PFSK-1 (cell line): Measurements from ENCODE around the gene SNORC.

Source experiments
- FOXP2 ChIP-seq: optimal IDR thresholded peaks from 2 replicates; pipeline ENCODE3; 2011; ENCODE audit warnings: borderline replicate concordance, control low read depth, inconsistent platforms; ENCODE audit not compliant: insufficient read depth; ENCODE audit errors: extremely low read length, extremely low read depth
- POLR2AphosphoS5 ChIP-seq: IDR thresholded peaks from 2 replicates; pipeline ENCODE4 v1.6.1; 2012; ENCODE audit warnings: low read depth, mild to moderate bottlenecking, control low read depth, low read length, moderate library complexity
- SIN3A ChIP-seq: IDR thresholded peaks from 2 replicates; pipeline ENCODE4 v1.6.1; 2012; ENCODE audit warnings: mild to moderate bottlenecking, low read length, moderate library complexity, borderline replicate concordance; ENCODE audit not compliant: insufficient read depth
- TAF1 ChIP-seq: IDR thresholded peaks from 2 replicates; pipeline ENCODE4 v1.6.1; 2012; ENCODE audit warnings: low read length, control low read depth, borderline replicate concordance; ENCODE audit not compliant: insufficient read depth
- TF ChIP-seq, protein P1 (sequence below), 2 experiments: IDR thresholded peaks; 2 replicates each; pipeline versions ENCODE4 v1.6.1 to v1.8.0; 2011 to 2012; ENCODE audit warnings: low read depth in 2 of 2, low read length in 2 of 2, control low read depth in 1 of 2, inconsistent platforms in 1 of 2, mild to moderate bottlenecking in 1 of 2, moderate library complexity in 1 of 2; ENCODE audit not compliant: insufficient read depth in 1 of 2

The SNORC gene

DNA sequence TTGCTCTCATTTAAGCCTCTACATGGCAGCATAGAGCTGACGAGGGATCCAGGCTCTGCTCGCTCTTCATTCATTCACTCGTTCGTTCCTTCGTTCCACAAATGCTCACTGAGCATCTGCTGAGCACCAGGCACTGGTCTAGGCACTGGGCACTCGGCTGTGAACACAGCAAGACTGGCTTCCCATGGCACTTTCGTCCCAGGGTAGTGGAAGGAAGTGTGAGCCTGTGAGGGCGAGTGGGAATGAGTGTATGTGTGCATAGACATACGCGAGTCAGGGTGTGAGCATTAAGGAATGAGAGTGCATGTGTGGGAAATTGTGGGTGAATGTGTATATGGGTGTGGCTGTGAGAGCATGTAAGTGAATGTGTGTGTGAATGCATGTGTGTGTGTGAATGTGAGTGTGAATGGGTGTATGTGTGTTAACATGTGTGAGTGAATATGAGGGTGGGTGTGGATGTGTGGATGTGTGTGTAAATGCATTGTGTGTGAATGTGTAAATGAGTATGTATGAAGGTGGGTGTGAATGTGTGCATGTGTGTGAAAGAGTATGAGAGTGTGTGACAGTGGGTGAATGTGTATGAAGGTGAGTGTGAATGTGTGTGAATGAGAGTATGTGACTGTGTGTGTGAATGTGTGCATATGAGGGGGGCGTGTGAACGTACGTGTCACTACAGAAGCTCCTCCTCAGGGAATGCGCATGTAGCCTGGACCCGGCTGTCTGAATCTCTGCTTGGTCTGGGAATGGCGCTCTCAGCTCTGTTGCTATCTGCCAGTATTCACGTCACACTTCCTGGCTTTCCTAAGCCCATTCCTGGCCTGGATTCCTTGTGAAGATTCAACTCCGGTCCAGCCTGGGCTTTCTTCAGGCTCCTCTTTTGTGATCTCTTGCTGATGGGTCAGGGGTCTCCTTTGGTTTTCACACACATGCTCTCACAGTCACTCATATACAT lies 28.8 kb downstream of the SNORC start:
- TF ChIP-seq FOXP2 (no peak), POLR2AphosphoS5 (no peak), SIN3A (no peak), TAF1 (no peak)
- TF ChIP-seq, protein P1, sequence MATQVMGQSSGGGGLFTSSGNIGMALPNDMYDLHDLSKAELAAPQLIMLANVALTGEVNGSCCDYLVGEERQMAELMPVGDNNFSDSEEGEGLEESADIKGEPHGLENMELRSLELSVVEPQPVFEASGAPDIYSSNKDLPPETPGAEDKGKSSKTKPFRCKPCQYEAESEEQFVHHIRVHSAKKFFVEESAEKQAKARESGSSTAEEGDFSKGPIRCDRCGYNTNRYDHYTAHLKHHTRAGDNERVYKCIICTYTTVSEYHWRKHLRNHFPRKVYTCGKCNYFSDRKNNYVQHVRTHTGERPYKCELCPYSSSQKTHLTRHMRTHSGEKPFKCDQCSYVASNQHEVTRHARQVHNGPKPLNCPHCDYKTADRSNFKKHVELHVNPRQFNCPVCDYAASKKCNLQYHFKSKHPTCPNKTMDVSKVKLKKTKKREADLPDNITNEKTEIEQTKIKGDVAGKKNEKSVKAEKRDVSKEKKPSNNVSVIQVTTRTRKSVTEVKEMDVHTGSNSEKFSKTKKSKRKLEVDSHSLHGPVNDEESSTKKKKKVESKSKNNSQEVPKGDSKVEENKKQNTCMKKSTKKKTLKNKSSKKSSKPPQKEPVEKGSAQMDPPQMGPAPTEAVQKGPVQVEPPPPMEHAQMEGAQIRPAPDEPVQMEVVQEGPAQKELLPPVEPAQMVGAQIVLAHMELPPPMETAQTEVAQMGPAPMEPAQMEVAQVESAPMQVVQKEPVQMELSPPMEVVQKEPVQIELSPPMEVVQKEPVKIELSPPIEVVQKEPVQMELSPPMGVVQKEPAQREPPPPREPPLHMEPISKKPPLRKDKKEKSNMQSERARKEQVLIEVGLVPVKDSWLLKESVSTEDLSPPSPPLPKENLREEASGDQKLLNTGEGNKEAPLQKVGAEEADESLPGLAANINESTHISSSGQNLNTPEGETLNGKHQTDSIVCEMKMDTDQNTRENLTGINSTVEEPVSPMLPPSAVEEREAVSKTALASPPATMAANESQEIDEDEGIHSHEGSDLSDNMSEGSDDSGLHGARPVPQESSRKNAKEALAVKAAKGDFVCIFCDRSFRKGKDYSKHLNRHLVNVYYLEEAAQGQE (IDR thresholded peaks at IDR 0.05; ENCODE audit: insufficient read depth in 1 of 2, low read depth in 2 of 2, low read length in 2 of 2), result no peak

DNA sequence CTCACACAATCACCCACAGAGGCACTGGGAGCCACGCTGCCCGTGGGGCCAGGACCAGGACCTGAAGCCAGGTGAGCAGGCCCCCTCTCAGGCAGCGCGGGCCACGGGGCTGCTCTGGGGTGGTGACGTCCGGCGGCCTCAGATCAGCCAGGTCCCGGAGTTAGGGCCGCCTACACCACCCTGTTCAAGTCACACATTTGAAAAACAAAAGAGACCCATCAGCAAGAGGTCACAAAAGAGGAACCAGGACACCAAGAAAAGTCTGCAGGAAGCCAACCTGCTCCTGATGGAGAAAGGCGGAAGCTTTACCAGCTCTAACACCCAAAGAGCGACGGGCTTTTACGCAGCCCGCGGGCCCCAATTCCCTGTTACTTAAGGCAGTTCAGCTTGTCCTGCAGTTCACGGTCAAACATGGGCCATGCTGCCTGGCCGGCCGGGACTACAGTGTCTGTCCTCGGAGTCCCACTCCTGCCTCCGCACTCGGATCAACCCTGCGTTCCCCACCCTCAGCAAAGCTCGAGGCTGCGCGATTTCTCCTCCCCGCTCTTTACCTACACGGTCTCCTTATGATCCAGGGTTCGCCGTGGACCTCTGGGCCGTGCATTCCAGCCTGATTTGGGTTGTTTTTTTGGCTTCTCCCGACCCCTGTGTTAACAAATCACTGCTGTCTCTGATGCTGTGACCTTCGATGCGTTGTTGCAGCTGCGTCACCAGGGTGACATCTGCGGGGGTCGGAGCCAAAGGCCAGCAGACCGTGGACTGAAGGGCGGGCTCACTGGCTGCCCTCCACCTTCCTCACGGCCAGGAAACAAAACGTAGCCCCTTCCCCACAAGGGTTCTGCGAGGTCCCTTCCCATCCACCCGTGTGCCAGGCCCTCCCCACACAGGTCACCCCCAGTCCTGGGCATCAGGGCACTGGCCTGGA lies 31.0 kb downstream of the SNORC start:
- TF ChIP-seq, protein P1 (IDR thresholded peaks at IDR 0.05; ENCODE audit: insufficient read depth in 1 of 2, low read depth in 2 of 2, low read length in 2 of 2), result no peak
- no peak for TF ChIP-seq FOXP2
- no peak for TF ChIP-seq POLR2AphosphoS5
- TF ChIP-seq TAF1, result no peak
- no peak for TF ChIP-seq SIN3A

DNA sequence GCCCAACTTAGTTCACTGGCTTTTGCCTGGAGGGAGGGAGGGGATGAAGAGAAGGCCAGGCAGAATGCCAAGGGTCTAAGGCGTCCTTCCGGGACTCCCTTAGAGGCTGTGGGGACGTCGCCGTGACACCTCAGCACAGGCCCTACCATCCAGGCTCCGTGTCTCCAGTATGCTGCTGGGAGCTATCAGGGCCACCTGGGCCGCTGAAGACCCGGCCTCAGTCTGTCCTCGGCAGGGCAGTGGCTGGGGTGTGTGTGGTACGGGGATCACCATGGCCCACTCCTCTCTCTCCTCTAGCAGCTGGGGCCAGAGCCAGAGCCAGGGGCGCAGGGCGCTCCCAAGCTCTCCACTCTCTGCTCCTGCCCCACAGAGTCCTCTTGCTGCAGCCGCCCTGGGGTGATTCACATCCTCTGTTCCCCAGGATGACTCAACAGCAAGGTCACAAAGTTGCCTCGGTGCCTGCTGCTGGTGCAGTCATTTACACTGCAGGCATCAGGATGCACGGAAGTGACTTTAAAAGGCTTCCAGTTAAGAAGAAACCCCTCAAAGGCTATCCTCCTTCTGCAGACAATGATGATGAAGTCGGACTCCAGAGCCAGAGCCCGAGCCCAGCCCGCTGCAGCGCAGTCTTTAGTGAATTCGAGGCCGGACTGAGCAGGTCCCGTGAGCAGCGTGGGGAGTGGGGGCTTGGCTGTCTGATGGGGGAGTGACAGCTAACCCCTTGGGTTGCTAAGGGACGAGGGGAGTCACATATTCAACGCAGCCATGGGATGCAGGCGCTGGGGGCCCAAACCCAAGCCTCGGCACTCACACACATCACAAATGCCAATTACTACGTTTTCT lies 31.9 kb downstream of the SNORC start:
- TF ChIP-seq FOXP2, result peak; percentile 52
- no peak for TF ChIP-seq TAF1

DNA sequence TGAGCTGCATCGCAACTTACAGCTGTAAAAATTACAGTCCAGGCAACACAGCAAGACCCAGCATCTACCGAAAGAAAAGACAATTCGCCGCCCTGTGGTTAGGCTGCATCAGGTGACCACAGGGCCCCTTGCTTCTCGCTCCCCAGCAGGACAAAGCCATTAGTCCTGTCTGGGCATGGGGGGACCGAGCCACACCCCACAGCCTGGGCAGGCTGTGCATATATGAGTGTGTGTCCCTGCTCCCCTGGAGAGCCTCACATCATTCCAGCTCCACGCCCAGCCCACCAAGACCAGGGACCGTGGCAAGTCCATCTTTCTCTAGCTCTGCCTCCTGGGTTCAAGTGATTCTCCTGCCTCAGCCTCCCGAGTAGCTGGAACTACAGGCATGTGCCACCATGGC lies 33.9 kb downstream of the SNORC start:
- TF ChIP-seq FOXP2 (no peak), TAF1 (no peak), POLR2AphosphoS5 (no peak), SIN3A (no peak)
- TF ChIP-seq, protein P1 (IDR thresholded peaks at IDR 0.05; ENCODE audit: insufficient read depth in 1 of 2, low read depth in 2 of 2, low read length in 2 of 2), result no peak

DNA sequence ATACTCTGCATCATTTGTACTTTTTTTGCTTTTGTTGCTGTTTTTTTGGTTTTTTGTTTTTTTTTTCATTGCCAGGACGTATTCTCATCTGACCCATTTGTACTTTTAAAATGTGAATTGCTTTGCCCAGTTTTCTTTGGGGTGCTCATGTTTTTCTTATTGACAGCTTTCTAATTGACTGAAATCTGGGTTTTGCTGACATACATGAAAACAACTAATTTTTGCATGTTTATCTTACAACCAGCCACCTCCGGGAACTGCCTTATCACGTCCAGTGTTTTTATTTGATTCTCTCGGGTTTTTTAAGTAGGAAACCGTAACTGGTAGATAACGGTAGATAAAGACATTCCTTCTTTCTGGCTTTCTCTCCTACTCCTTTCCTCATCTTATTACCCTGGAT lies 38.6 kb downstream of the SNORC start:
- TF ChIP-seq TAF1 (no peak), FOXP2 (no peak), SIN3A (no peak), POLR2AphosphoS5 (no peak)
- TF ChIP-seq, protein P1 (IDR thresholded peaks at IDR 0.05; ENCODE audit: insufficient read depth in 1 of 2, low read depth in 2 of 2, low read length in 2 of 2), result no peak
